Common myeloid progenitor, CD34-positive (primary cell): Measurements from ENCODE around the gene MMP10. TPM values are rescaled to one million over a fixed set of nuclear protein-coding genes. Genes with fewer than 3 reads are reported as not detected.
A peak's percentile ranks its signal among the peaks of the same experiment; 100 is the strongest.

Experiments used
- CTCF ChIA-PET: fragments of 350-600 bp; sonication (Branson Sonifier 250); formaldehyde crosslinking; loops from one replicate; lab custom pipeline; 2021; ENCODE audit warnings: antibody characterized with exemption; lab: Charles Lee
- POLR2A ChIA-PET: fragments of 350-600 bp; sonication (Branson Sonifier 250); formaldehyde crosslinking; loops from one replicate; lab custom pipeline; 2021; ENCODE audit warnings: antibody characterized with exemption; lab: Charles Lee
- DNase-seq, 3 donors: peaks; one replicate each; pipeline versions ENCODE4 v3.0.0 to v3.0.0-alpha.2; 2013
- H3K27ac ChIP-seq, 2 experiments: 1 replicate in 1 of 2; 2 replicates in 1 of 2; pipeline ENCODE4 v1.7.0; 2013; ENCODE audit warnings: inconsistent platforms in 2 of 2, low read length in 2 of 2, mild to moderate bottlenecking in 2 of 2, low read depth in 1 of 2, moderate library complexity in 1 of 2; ENCODE audit not compliant: severe bottlenecking in 2 of 2, insufficient read depth in 1 of 2, poor library complexity in 1 of 2
- H3K27me3 ChIP-seq, 5 experiments: replicated peaks in 2 of 5; 1 replicate in 3 of 5; 2 replicates in 2 of 5; pipeline versions ENCODE4 v1.6.1 to v1.7.0; 2013; ENCODE audit warnings: low read length in 4 of 5, mild to moderate bottlenecking in 2 of 5, moderate library complexity in 2 of 5, inconsistent platforms in 1 of 5; ENCODE audit not compliant: insufficient read depth in 5 of 5, control insufficient read depth in 4 of 5
- H3K36me3 ChIP-seq, 4 experiments: 1 replicate in 2 of 4; 2 replicates in 2 of 4; pipeline versions ENCODE4 v1.6.1 to v1.7.0; 2013; ENCODE audit warnings: low read length in 3 of 4, control low read depth in 1 of 4, mild to moderate bottlenecking in 1 of 4; ENCODE audit not compliant: control insufficient read depth in 4 of 4, insufficient read depth in 4 of 4
- H3K4me1 ChIP-seq, 4 experiments: 1 replicate in 3 of 4; 2 replicates in 1 of 4; pipeline versions ENCODE4 v1.6.1 to v1.7.1; 2013; ENCODE audit warnings: low read length in 3 of 4, mild to moderate bottlenecking in 3 of 4, control low read depth in 1 of 4, inconsistent platforms in 1 of 4, moderate library complexity in 1 of 4; ENCODE audit not compliant: control insufficient read depth in 4 of 4, insufficient read depth in 4 of 4; ENCODE audit errors: control extremely low read depth in 1 of 4
- H3K4me3 ChIP-seq, 7 experiments: 1 replicate in 4 of 7; 2 replicates in 3 of 7; pipeline versions ENCODE4 v1.5.1 to v1.7.0; 2013; ENCODE audit warnings: mild to moderate bottlenecking in 7 of 7, low read length in 6 of 7, moderate library complexity in 6 of 7, inconsistent platforms in 2 of 7, low read depth in 2 of 7, control low read depth in 1 of 7; ENCODE audit not compliant: insufficient read depth in 4 of 7, control insufficient read depth in 1 of 7; ENCODE audit errors: extremely low read depth in 1 of 7
- H3K9me3 ChIP-seq, 5 experiments: 1 replicate in 4 of 5; 2 replicates in 1 of 5; pipeline versions ENCODE4 v1.6.1 to v1.7.1; 2013; ENCODE audit warnings: low read length in 4 of 5, mild to moderate bottlenecking in 2 of 5, inconsistent platforms in 1 of 5, low read depth in 1 of 5, moderate library complexity in 1 of 5; ENCODE audit not compliant: control insufficient read depth in 4 of 5, insufficient read depth in 2 of 5; ENCODE audit errors: control extremely low read depth in 1 of 5
- WGBS: methylation state at CpG from one replicate; pipeline ENCODE4 v1.1.5; 2013; ENCODE audit not compliant: insufficient coverage; 5-methylcytosine and 5-hydroxymethylcytosine counted together
- polyA plus RNA-seq: library from polyadenylated mRNA; unstranded; fragments of 120-200 nt; gene quantifications from one replicate; pipeline ENCODE4 v1.2.1, GENCODE V29; 2013

The MMP10 gene
- polyA plus RNA-seq: not detected

GRCh38 chr11:102780491-102780918 is at the start of gene MMP10:
MMP10 (minus strand) TSS chr11:102780628; CDS start chr11:102780591, 37 bp downstream.
- H3K36me3 ChIP-seq: no peaks in the 10 kb centered on the region
- DNase-seq: peak; percentile 10 to 45 (median 39)
- H3K4me3 ChIP-seq: no peak within 1 kb of the TSS
- no peaks in the 10 kb centered on the region for H3K4me1 ChIP-seq
- H3K27ac ChIP-seq: no peak within 1 kb of the TSS
- no peaks in the 10 kb centered on the region for H3K9me3 ChIP-seq
- WGBS: no CpG with 5 or more reads among the region's 2 CpGs
- CTCF ChIA-PET: interaction anchor here (0.8 to 1.5 kb wide), 2 partner anchors 9 to 47 kb away, joined by 3 to 4 read pairs; no protein-coding TSS in a partner anchor
- POLR2A ChIA-PET: interaction anchor here (1.1 kb wide), 1 partner anchor 27 kb away, joined by 3 read pairs; no protein-coding TSS in a partner anchor
- H3K27me3 ChIP-seq: peaks cover 0 to 4% (median 0%) of the 10 kb centered on the region in 5 experiments

GRCh38 chr11:102829316-102830000 is 49.0 kb upstream of the MMP10 start:
- H3K4me3 ChIP-seq: no peak overlapping the region
- POLR2A ChIA-PET: no interaction called here
- peaks cover 0 to 4% (median 0%) of the 10 kb centered on the region in 4 experiments for H3K4me1 ChIP-seq
- CTCF ChIA-PET: interaction anchor here (0.8 kb wide), 1 partner anchor 19 kb away, joined by 5 read pairs; no protein-coding TSS in a partner anchor
- no peaks in the 10 kb centered on the region for H3K36me3 ChIP-seq
- H3K9me3 ChIP-seq: no peaks in the 10 kb centered on the region
- H3K27ac ChIP-seq: no peak overlapping the region
- DNase-seq: peak in 1 of 3 donors; percentile 7
- 49% methylated on average over 3 of the region's 6 CpGs for WGBS
- peaks cover 0 to 32% (median 15%) of the 10 kb centered on the region in 5 experiments for H3K27me3 ChIP-seq

DNA sequence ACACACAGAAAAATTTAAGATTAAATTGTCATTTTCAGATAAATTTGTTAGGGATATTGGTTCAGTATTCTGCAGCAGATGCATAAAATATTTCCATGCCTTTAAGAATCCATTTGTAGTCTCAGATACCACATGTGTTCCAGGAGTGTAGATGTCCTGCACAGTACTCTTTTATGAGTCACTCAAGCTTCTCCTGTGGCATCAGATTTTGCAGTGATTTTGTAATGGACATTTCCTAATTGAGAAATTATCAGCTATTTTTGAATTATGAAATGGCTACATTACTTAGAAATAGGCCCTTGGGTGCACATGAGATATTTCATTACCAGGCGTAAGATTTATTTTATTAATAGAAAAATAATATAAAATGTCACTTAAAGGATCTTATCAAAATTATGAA is 44.1 kb upstream of the MMP10 start:
- H3K4me1 ChIP-seq: peaks cover 0 to 1% (median 0%) of the 10 kb centered on the region in 4 experiments
- H3K36me3 ChIP-seq: no peaks in the 10 kb centered on the region
- peaks cover 0 to 1% (median 0%) of the 10 kb centered on the region in 5 experiments for H3K9me3 ChIP-seq
- CTCF ChIA-PET: no interaction called here
- peaks cover 0 to 12% (median 0%) of the 10 kb centered on the region in 5 experiments for H3K27me3 ChIP-seq
- H3K27ac ChIP-seq: no peak overlapping the region
- no CpG with 5 or more reads among the region's 1 CpG for WGBS
- H3K4me3 ChIP-seq: no peak overlapping the region
- DNase-seq: no peak
- POLR2A ChIA-PET: no interaction called here

- Histone ChIP-seq H3K36me3 (no peaks in the 10 kb centered on the region), H3K9me3 (peaks cover 0 to 3% (median 1%) of the 10 kb centered on the region in 5 experiments), H3K4me3 (no peak overlapping the region), H3K27me3 (peaks cover 0 to 9% (median 0%) of the 10 kb centered on the region in 5 experiments), H3K4me1 (no peaks in the 10 kb centered on the region), H3K27ac (no peak overlapping the region)
- WGBS: 93% methylated on average over 6 of the region's 6 CpGs
- DNase-seq: no peak
- POLR2A ChIA-PET: no interaction called here
- CTCF ChIA-PET: no interaction called here
Measured at GRCh38 chr11:102819491-102819890, 39.1 kb upstream of the MMP10 start.

DNA sequence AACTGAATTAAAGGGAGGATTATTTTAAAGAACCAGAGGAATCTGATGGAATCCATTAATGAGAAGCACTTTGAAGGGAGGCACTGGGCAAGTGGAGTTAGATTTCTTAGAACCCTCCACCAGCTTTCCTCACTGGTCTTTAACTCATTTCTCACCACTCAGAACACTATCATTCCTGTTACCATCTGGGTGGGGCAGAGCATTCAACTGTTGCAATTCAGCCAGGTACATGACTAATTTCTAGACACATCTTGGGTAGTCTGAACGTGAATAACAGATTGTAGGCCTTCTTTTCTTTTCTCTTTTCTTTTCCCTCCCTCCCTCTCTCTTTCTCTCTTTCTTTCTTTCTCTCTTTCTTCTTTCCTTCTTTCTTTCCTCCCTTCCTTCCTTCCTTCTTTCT is 33.1 kb upstream of the MMP10 start:
- no peak for DNase-seq
- Histone ChIP-seq H3K4me3 (no peak overlapping the region), H3K36me3 (no peaks in the 10 kb centered on the region), H3K4me1 (no peaks in the 10 kb centered on the region), H3K27me3 (peaks cover 0 to 4% (median 2%) of the 10 kb centered on the region in 5 experiments), H3K9me3 (peaks cover 0 to 3% (median 0%) of the 10 kb centered on the region in 5 experiments), H3K27ac (no peak overlapping the region)
- 100% methylated on average over 1 of the region's 1 CpG for WGBS
- ChIA-PET POLR2A (interaction anchor here (0.6 kb wide), 1 partner anchor 1590 kb away, joined by 3 read pairs; no protein-coding TSS in a partner anchor), CTCF (no interaction called here)

GRCh38 chr11:102812188-102812587 is 31.8 kb upstream of the MMP10 start:
- POLR2A ChIA-PET: no interaction called here
- Histone ChIP-seq H3K4me3 (no peak overlapping the region), H3K27me3 (peaks cover 0 to 5% (median 2%) of the 10 kb centered on the region in 5 experiments), H3K9me3 (peaks cover 0 to 2% (median 0%) of the 10 kb centered on the region in 5 experiments), H3K36me3 (no peaks in the 10 kb centered on the region), H3K27ac (no peak overlapping the region), H3K4me1 (no peaks in the 10 kb centered on the region)
- CTCF ChIA-PET: no interaction called here
- DNase-seq: no peak
- WGBS: 92% methylated on average over 2 of the region's 3 CpGs
